ENCODE results near the gene MIS18A.

DNA sequence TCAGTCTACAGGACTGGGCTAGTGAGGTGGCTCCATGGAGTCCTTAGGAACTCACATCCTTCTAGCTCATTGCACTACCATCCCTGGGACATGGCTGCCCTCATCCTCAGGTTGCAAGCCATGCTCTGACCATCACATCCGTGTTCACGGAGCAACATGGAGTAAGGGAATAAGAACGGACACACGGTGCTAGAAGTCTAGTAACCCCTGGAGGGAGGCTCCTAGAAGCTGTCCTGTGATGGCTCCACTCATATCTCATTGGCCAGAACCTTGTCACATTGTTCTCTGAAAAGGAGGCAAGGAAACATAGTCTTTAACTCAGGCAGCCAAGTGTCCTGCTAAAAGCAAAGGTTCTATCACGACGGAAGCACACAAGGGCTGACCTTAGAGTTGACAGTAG, 23.7 kb upstream of the MIS18A start:
- TF ChIP-seq, protein P1, sequence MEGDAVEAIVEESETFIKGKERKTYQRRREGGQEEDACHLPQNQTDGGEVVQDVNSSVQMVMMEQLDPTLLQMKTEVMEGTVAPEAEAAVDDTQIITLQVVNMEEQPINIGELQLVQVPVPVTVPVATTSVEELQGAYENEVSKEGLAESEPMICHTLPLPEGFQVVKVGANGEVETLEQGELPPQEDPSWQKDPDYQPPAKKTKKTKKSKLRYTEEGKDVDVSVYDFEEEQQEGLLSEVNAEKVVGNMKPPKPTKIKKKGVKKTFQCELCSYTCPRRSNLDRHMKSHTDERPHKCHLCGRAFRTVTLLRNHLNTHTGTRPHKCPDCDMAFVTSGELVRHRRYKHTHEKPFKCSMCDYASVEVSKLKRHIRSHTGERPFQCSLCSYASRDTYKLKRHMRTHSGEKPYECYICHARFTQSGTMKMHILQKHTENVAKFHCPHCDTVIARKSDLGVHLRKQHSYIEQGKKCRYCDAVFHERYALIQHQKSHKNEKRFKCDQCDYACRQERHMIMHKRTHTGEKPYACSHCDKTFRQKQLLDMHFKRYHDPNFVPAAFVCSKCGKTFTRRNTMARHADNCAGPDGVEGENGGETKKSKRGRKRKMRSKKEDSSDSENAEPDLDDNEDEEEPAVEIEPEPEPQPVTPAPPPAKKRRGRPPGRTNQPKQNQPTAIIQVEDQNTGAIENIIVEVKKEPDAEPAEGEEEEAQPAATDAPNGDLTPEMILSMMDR (conservative IDR thresholded peaks at IDR 0.05) = no peak
- no peak for TF ChIP-seq EZH2 (IDR thresholded peaks at IDR 0.05; ENCODE audit: low read depth)
